HG02938 (cell line): Measurements from ENCODE around the gene DNMBP.
"Not testable (repeated sequence)": the region's sequence is repeated elsewhere in the genome, so short reads cannot be mapped to it uniquely, and the experiment has no call there.

Experiments used
- ATAC-seq: cut with Tn5 transposase; IDR thresholded peaks from one replicate; pipeline ENCODE4 v1.9.1; 2021; ENCODE audit warnings: mild to moderate bottlenecking, moderate library complexity; ENCODE audit not compliant: unreplicated experiment

Gene DNMBP

GRCh38 chr10:99840859-99841258, 168.9 kb downstream of the DNMBP start:
- not testable (repeated sequence) for ATAC-seq

- no peak for ATAC-seq
Observed at GRCh38 chr10:99836711-99837110, 173.0 kb downstream of the DNMBP start.

- no peak for ATAC-seq
Observed at GRCh38 chr10:99835947-99836346, 173.8 kb downstream of the DNMBP start.

GRCh38 chr10:99834410-99834809, 175.3 kb downstream of the DNMBP start:
- ATAC-seq, result no peak

GRCh38 chr10:99832439-99832838, 177.3 kb downstream of the DNMBP start:
- ATAC-seq, result no peak

- no peak for ATAC-seq
Observed at GRCh38 chr10:99828464-99828863, 181.3 kb downstream of the DNMBP start.

- ATAC-seq, result no peak
Observed at GRCh38 chr10:99827936-99828335, 181.8 kb downstream of the DNMBP start.
